ENCODE data around the gene CCDC188.

DNA sequence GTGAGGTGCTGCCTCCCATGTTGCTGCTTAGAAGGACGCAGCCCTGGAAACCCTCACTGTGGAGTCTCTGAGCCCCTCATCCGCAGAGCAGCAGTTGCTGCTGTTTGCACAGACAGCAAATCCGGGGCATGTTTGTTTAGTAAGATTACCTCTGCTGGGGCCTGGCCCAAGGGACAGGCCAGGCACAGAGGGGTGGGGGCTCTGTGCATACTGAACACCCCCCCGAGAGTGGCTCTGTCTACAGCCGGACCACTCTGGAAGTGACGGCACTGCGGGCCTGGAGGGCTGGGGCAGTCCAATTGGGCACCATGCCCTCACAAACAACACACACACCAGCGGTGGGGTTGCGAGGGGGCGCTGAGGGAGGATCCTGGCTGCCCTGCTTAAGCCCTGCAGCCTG, 22.9 kb upstream of the CCDC188 start:
- TF ChIP-seq CTCF (IDR thresholded peaks at IDR 0.05; ENCODE audit: low read depth, low read length) (no peak), EZH2phosphoT487 (IDR thresholded peaks at IDR 0.05; ENCODE audit: low read depth) (no peak)
